ENCODE measurements around the gene RAB3B.

The RAB3B gene

DNA sequence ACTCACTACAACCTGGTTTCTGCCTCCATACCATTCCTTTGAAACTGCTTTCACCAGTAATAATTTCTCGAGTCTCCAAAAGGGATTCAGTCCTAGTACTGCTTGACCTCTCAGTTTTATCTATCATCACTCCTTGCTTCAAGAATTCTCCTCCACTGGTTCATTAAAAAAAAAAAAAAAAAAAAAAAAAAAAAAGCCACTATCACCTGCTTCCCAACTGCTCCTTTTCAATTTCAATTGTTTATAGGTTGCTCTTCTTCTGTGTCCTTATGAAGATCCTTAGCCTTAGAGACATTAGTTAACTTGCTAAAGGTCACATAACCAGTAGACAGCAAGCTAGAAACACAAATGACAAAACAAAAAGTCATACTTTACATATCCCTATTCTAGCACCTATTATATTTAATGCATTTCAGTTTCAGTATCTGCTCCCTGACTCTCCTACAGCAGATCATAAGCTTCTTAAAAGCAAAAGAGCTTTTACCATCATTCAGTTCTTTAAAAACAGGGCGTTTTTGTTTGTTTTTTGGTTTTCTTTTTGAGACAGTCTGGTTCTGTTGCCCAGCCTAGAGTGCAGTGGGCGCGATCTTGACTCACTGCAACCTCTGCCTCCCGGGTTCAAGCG lies 119.0 kb downstream of the RAB3B start:
- DNase-seq (ENCODE audit: low read depth in 2 of 2) = no peak

- DNase-seq (ENCODE audit: low read depth in 2 of 2) = no peak
These were observed 119.7 kb downstream of the RAB3B start for GRCh38 chr1:51870603-51871350.

DNA sequence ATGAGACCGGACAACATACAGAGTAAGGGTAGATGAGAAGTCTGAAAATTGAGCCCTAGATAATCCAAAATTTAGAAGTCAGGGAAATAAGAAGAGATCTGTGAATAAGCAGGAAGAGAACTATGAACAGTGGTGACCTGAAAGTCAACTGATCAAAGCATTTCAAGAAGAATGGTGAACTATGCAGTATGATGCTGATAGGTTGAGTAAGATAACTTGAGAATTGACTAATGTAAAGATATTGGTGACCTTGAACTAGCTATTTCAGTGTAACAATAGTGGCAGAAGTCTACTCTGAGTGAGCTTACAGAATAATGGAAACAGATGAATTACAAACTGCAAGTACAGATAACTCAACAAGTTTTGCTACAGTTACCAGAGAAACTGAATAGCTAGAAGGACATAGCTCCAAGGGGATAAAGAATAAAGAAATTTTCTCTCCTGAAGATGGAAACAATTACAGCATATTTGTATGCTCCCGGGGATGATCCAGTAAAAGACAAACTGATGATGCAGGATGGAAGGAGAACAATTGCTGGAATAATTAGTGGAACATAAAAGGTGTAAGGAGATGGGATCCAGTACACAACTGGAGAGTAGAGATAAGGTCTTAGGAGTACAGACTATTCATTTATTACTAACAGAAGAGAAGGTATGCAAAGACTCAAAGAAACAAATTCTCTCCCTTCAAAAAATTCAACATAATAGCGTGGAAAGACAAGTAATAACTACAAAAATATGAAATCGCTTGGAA lies 122.8 kb downstream of the RAB3B start:
- no peak for DNase-seq (ENCODE audit: low read depth in 2 of 2)

DNA sequence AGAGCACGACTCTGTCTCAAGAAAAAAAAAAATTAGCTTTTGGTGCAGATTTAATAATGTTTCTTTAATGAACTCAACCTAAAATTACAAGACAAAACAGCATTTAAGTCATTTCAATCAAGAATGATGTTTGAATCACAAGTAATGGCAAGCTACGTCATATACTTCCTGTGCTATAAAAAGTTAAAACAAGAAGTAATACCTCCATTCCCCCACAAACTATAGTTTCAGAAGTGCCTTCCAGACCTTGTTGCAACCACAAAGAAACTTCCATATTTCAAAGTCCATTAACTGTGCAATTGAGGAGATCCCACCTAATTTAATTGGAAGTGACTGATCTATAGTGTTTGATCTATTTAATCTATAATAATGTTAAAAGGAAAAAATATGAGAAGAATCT lies 127.1 kb downstream of the RAB3B start:
- DNase-seq (ENCODE audit: low read depth in 2 of 2) = no peak

DNA sequence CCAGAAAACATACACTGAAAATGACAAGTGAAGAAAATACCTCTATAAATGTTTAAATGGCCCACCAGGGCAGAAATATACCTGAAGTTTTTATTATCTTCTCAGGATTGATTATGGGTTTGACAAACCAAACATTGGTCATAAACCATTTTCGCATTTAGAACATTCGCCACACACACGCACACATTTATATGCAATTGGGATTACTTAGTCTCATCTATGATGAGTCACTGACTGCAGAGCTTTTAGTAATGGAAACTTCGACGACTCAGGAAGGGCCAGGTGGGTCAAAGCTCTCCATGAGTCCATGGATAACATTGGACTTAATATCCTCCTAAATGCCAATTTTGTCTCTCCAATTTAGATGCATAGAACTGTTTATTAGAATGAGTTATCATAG lies 128.8 kb downstream of the RAB3B start:
- DNase-seq (ENCODE audit: low read depth in 2 of 2) = no peak

- no peak for DNase-seq (ENCODE audit: low read depth in 2 of 2)
These were observed 130.8 kb downstream of the RAB3B start for GRCh38 chr1:51859735-51860134.

DNA sequence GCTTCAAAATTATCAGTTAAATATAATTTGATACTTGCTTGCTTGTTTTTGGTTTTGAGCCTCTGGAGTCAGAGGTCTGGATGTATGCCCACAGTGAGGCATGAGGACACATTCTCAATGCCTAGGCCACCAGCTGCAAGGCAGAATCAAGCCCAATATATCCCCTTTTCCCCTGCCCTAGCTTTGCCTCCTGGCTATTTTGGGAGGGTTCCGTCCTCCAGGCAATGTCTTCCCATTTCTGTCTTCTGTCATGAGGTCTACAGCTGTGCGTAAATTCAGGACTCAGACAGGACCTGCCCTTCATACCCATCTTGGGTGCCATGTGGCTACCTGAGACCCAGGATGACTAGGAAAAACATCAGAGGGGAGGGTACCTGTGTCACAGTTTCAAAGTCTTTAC lies 131.2 kb downstream of the RAB3B start:
- no peak for DNase-seq (ENCODE audit: low read depth in 2 of 2)

DNA sequence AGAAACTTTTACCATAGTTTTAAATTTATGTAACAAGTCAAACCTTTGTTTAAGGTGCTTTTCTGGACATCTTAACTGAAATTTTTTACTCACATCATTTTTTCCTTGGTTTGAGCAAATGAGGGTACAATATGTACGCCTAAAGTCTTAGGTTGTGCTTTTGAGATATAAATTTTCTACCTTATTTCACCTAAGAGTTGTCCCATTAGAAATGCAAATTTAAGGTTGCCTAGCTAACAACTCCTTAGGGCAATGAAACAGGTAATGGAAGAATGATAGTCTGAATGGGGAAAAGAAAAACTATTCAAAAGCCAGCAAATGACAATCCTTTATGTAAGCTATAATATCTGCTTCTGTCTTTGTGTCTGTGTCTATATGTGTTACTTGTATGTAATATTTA lies 131.6 kb downstream of the RAB3B start:
- no peak for DNase-seq (ENCODE audit: low read depth in 2 of 2)
